GM11168 (cell line): ENCODE results near the gene HS2ST1.

Source experiments
- in situ Hi-C: fragments of 300-500 bp; cut with MboI; formaldehyde crosslinking; loops from one replicate; pipeline ENCODE4 v1.12.0; 2022; ENCODE audit warnings: low sequenced_read_pairs; ENCODE audit not compliant: unreplicated experiment

HS2ST1 gene

GRCh38 chr1:87149241-87150041, 235.0 kb downstream of the HS2ST1 start:
- in situ Hi-C loops, result loop anchor here (10.0 kb wide), 1 partner anchor 805 kb away; no protein-coding TSS in a partner anchor

- in situ Hi-C loops, result loop anchor here (10.0 kb wide), 1 partner anchor 805 kb away; no protein-coding TSS in a partner anchor
These were observed 235.7 kb downstream of the HS2ST1 start for GRCh38 chr1:87150143-87150542.

- in situ Hi-C loops, result loop anchor here (10.0 kb wide), 1 partner anchor 803 kb away; no protein-coding TSS in a partner anchor
These were observed 237.3 kb downstream of the HS2ST1 start for GRCh38 chr1:87151500-87152421.

GRCh38 chr1:87154384-87154783, 239.9 kb downstream of the HS2ST1 start:
- in situ Hi-C loops, result loop anchor here (10.0 kb wide), 1 partner anchor 800 kb away; no protein-coding TSS in a partner anchor

GRCh38 chr1:87155170-87155569, 240.7 kb downstream of the HS2ST1 start:
- in situ Hi-C loops, result loop anchor here (10.0 kb wide), 1 partner anchor 800 kb away; no protein-coding TSS in a partner anchor

- in situ Hi-C loops, result loop anchor here (10.0 kb wide), 1 partner anchor 799 kb away; no protein-coding TSS in a partner anchor
These were observed 241.2 kb downstream of the HS2ST1 start for GRCh38 chr1:87155648-87156047.

- in situ Hi-C loops, result loop anchor here (10.0 kb wide), 1 partner anchor 799 kb away; no protein-coding TSS in a partner anchor
These were observed 241.7 kb downstream of the HS2ST1 start for GRCh38 chr1:87156124-87156523.

- in situ Hi-C loops, result loop anchor here (10.0 kb wide), 1 partner anchor 795 kb away; no protein-coding TSS in a partner anchor
These were observed 245.0 kb downstream of the HS2ST1 start for GRCh38 chr1:87159378-87159915.
